ENCODE results near the gene POLL.

POLL gene

GRCh38 chr10:101559596-101560297 is 28.3 kb downstream of the POLL start:
- DNase-seq, result no peak

- DNase-seq, result no peak
Measured at GRCh38 chr10:101558671-101559595, 29.1 kb downstream of the POLL start.

- peak in 1 of 5 experiments; percentile 61 for DNase-seq
Measured at GRCh38 chr10:101558204-101558603, 29.9 kb downstream of the POLL start.

- DNase-seq, result no peak
Measured at GRCh38 chr10:101557541-101557940, 30.5 kb downstream of the POLL start.

GRCh38 chr10:101552442-101552841 is 35.6 kb downstream of the POLL start:
- DNase-seq, result no peak

GRCh38 chr10:101550965-101551364 is 37.1 kb downstream of the POLL start:
- DNase-seq, result peak in 1 of 5 experiments; percentile 37

GRCh38 chr10:101545898-101546297 is 42.2 kb downstream of the POLL start:
- no peak for DNase-seq

- no peak for DNase-seq
Measured at GRCh38 chr10:101538446-101538845, 49.6 kb downstream of the POLL start.

- peak in 1 of 5 experiments; percentile 57 for DNase-seq
Measured at GRCh38 chr10:101536800-101537199, 51.3 kb downstream of the POLL start.

GRCh38 chr10:101535949-101536348 is 52.1 kb downstream of the POLL start:
- no peak for DNase-seq

- no peak for DNase-seq
Measured at GRCh38 chr10:101529725-101530553, 58.1 kb downstream of the POLL start.

- DNase-seq, result no peak
Measured at GRCh38 chr10:101529207-101529606, 58.9 kb downstream of the POLL start.
